GM20431 (cell line): ENCODE measurements around the gene SQOR.

Experiments
- in situ Hi-C: fragments of 300-500 bp; cut with MseI, MboI; formaldehyde crosslinking; loops from one replicate; pipeline ENCODE4 v1.15.0; 2020; ENCODE audit warnings: low sequenced_read_pairs; ENCODE audit not compliant: unreplicated experiment

The SQOR gene

GRCh38 chr15:45702041-45702440 is 67.2 kb downstream of the SQOR start:
- in situ Hi-C loops: no loop called here

- in situ Hi-C loops: no loop called here
Measured at GRCh38 chr15:45703670-45704328, 69.0 kb downstream of the SQOR start.

GRCh38 chr15:45704329-45705249 is 69.8 kb downstream of the SQOR start:
- in situ Hi-C loops: no loop called here

GRCh38 chr15:45705510-45706473 is 71.0 kb downstream of the SQOR start:
- in situ Hi-C loops: no loop called here

- in situ Hi-C loops: no loop called here
Measured at GRCh38 chr15:45710657-45711056, 75.8 kb downstream of the SQOR start.

- in situ Hi-C loops: no loop called here
Measured at GRCh38 chr15:45714590-45715488, 80.0 kb downstream of the SQOR start.

GRCh38 chr15:45715528-45715927 is 80.7 kb downstream of the SQOR start:
- in situ Hi-C loops: no loop called here

- in situ Hi-C loops: no loop called here
Measured at GRCh38 chr15:45719490-45719889, 84.7 kb downstream of the SQOR start.

GRCh38 chr15:45720183-45720582 is 85.4 kb downstream of the SQOR start:
- in situ Hi-C loops: no loop called here

- in situ Hi-C loops: no loop called here
Measured at GRCh38 chr15:45728641-45729040, 93.8 kb downstream of the SQOR start.

GRCh38 chr15:45729141-45729540 is 94.3 kb downstream of the SQOR start:
- in situ Hi-C loops: no loop called here

GRCh38 chr15:45731343-45731742 is 96.5 kb downstream of the SQOR start:
- in situ Hi-C loops: no loop called here

- in situ Hi-C loops: no loop called here
Measured at GRCh38 chr15:45732662-45733061, 97.8 kb downstream of the SQOR start.

- in situ Hi-C loops: no loop called here
Measured at GRCh38 chr15:45734260-45734711, 99.5 kb downstream of the SQOR start.
